ENCODE data around the gene LTBP3. TPM values are rescaled to one million over a fixed set of nuclear protein-coding genes. Genes with fewer than 3 reads are reported as not detected.

Gene LTBP3
- polyA plus RNA-seq, 1 donor from 2014 or later = 4.6 TPM

DNA sequence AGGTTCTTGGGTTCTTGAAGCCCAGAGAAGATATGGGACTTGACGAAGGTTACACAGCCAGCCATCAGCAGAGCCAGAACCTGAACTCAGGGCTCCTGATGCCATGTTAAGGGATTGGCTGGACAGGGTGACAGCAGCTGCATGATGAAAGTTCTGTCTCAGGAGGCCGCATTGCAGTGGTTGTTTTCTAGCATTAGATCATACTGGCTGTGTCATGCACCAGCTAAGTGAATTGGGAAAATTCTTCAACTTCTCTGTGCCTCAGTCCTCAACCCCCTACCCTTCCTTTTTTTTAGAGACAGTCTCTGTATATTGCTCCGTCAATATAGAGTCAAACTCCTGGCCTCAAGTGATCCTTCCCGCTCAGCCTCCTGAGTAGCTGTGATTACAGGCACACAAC, 5.4 kb upstream of the LTBP3 start:
- Histone ChIP-seq H3K4me2 (ENCODE audit: low read length) (no peak overlapping the region), H3K27me3 (ENCODE audit: insufficient read depth, low read depth, low read length) (no peaks in the 10 kb centered on the region), H3K9me2 (ENCODE audit: insufficient read depth, low read length) (no peaks in the 10 kb centered on the region), H3K4me3 (ENCODE audit: low read length) (no peak overlapping the region), H3K36me3 (ENCODE audit: insufficient read depth, low read length) (no peaks in the 10 kb centered on the region), H3K9ac (ENCODE audit: low read length) (no peak overlapping the region), H3K79me2 (replicated peaks; ENCODE audit: insufficient read depth, low read length) (peaks cover 12% of the 10 kb centered on the region), H3K9me3 (ENCODE audit: low read length) (no peaks in the 10 kb centered on the region), H2AFZ (ENCODE audit: low read depth, low read length) (no peak overlapping the region), H4K20me1 (ENCODE audit: insufficient read depth) (no peaks in the 10 kb centered on the region), H3K27ac (ENCODE audit: low read length) (no peak overlapping the region), H3F3A (ENCODE audit: insufficient read depth, low read length, poor library complexity, severe bottlenecking) (peaks cover under 1% of the 10 kb centered on the region)
- no peak for TF ChIP-seq RAD21 (conservative IDR thresholded peaks at IDR 0.05)
- TF ChIP-seq, protein P1, sequence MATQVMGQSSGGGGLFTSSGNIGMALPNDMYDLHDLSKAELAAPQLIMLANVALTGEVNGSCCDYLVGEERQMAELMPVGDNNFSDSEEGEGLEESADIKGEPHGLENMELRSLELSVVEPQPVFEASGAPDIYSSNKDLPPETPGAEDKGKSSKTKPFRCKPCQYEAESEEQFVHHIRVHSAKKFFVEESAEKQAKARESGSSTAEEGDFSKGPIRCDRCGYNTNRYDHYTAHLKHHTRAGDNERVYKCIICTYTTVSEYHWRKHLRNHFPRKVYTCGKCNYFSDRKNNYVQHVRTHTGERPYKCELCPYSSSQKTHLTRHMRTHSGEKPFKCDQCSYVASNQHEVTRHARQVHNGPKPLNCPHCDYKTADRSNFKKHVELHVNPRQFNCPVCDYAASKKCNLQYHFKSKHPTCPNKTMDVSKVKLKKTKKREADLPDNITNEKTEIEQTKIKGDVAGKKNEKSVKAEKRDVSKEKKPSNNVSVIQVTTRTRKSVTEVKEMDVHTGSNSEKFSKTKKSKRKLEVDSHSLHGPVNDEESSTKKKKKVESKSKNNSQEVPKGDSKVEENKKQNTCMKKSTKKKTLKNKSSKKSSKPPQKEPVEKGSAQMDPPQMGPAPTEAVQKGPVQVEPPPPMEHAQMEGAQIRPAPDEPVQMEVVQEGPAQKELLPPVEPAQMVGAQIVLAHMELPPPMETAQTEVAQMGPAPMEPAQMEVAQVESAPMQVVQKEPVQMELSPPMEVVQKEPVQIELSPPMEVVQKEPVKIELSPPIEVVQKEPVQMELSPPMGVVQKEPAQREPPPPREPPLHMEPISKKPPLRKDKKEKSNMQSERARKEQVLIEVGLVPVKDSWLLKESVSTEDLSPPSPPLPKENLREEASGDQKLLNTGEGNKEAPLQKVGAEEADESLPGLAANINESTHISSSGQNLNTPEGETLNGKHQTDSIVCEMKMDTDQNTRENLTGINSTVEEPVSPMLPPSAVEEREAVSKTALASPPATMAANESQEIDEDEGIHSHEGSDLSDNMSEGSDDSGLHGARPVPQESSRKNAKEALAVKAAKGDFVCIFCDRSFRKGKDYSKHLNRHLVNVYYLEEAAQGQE (IDR thresholded peaks at IDR 0.05; ENCODE audit: borderline replicate concordance) = no peak
- TF ChIP-seq SMC3 (conservative IDR thresholded peaks at IDR 0.05; ENCODE audit: poor library complexity) = no peak
- no peak for TF ChIP-seq TAF1 (IDR thresholded peaks at IDR 0.05; ENCODE audit: low read depth)
- TF ChIP-seq EP300 (conservative IDR thresholded peaks at IDR 0.05; ENCODE audit: poor library complexity, severe bottlenecking) = no peak
- TF ChIP-seq, protein P2, sequence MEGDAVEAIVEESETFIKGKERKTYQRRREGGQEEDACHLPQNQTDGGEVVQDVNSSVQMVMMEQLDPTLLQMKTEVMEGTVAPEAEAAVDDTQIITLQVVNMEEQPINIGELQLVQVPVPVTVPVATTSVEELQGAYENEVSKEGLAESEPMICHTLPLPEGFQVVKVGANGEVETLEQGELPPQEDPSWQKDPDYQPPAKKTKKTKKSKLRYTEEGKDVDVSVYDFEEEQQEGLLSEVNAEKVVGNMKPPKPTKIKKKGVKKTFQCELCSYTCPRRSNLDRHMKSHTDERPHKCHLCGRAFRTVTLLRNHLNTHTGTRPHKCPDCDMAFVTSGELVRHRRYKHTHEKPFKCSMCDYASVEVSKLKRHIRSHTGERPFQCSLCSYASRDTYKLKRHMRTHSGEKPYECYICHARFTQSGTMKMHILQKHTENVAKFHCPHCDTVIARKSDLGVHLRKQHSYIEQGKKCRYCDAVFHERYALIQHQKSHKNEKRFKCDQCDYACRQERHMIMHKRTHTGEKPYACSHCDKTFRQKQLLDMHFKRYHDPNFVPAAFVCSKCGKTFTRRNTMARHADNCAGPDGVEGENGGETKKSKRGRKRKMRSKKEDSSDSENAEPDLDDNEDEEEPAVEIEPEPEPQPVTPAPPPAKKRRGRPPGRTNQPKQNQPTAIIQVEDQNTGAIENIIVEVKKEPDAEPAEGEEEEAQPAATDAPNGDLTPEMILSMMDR (IDR thresholded peaks at IDR 0.05; ENCODE audit: poor library complexity, severe bottlenecking) = no peak
- no peak for TF ChIP-seq EZH2 (IDR thresholded peaks at IDR 0.05; ENCODE audit: borderline replicate concordance, insufficient read depth, low read length, poor library complexity, severe bottlenecking)

DNA sequence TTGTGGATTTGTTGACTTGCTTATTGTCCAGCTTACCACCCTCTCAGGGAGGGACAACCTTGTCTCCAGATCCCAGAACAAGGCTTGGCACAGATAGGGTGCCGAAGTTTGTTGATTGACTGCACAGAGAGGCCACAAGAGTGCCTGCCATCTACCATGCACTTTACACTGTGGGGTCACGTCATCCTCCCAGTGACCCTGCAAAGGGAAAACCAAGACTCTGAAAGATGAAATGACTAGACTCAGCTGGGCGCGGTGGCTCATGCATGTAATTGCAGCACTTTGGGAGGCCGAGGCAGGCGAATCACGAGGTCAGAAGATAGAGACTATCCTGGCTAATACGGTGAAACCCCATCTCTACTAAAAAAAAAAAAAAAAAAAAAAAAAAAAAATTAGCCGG, 4.6 kb upstream of the LTBP3 start:
- no peak overlapping the region for H3K4me3 ChIP-seq (ENCODE audit: low read length)
- no peaks in the 10 kb centered on the region for H3K9me3 ChIP-seq (ENCODE audit: low read length)
- TF ChIP-seq EZH2 (IDR thresholded peaks at IDR 0.05; ENCODE audit: borderline replicate concordance, insufficient read depth, low read length, poor library complexity, severe bottlenecking) (no peak), MXI1 (conservative IDR thresholded peaks at IDR 0.05; ENCODE audit: poor library complexity, severe bottlenecking) (no peak), SMC3 (conservative IDR thresholded peaks at IDR 0.05; ENCODE audit: poor library complexity) (no peak), RAD21 (conservative IDR thresholded peaks at IDR 0.05) (no peak)
- TF ChIP-seq, protein P2 (IDR thresholded peaks at IDR 0.05; ENCODE audit: poor library complexity, severe bottlenecking) = no peak
- TF ChIP-seq, protein P1 (IDR thresholded peaks at IDR 0.05; ENCODE audit: borderline replicate concordance) = no peak
- peaks cover 4% of the 10 kb centered on the region for H3K79me2 ChIP-seq (replicated peaks; ENCODE audit: insufficient read depth, low read length)
- H3K27ac ChIP-seq (ENCODE audit: low read length) = no peak overlapping the region
- no peaks in the 10 kb centered on the region for H4K20me1 ChIP-seq (ENCODE audit: insufficient read depth)
- no peak overlapping the region for H3K4me2 ChIP-seq (ENCODE audit: low read length)
- no peaks in the 10 kb centered on the region for H3K9me2 ChIP-seq (ENCODE audit: insufficient read depth, low read length)
- no peaks in the 10 kb centered on the region for H3F3A ChIP-seq (ENCODE audit: insufficient read depth, low read length, poor library complexity, severe bottlenecking)
- no peaks in the 10 kb centered on the region for H3K27me3 ChIP-seq (ENCODE audit: insufficient read depth, low read depth, low read length)
- no peak overlapping the region for H2AFZ ChIP-seq (ENCODE audit: low read depth, low read length)
- H3K9ac ChIP-seq (ENCODE audit: low read length) = no peak overlapping the region
- H3K36me3 ChIP-seq (ENCODE audit: insufficient read depth, low read length) = no peaks in the 10 kb centered on the region

Measured in neural cell (in vitro differentiated cells).